Neural crest cell (in vitro differentiated cells): Measurements from ENCODE around the gene BOLL. TPM values are rescaled to one million over a fixed set of nuclear protein-coding genes. Genes with fewer than 3 reads are reported as not detected.
"Not testable (repeated sequence)": the region's sequence is repeated elsewhere in the genome, so short reads cannot be mapped to it uniquely, and the experiment has no call there.

Experiments
- DNase-seq: peaks from one replicate; pipeline ENCODE4 v3.0.0; 2021; ENCODE audit warnings: low read depth, mixed read lengths, low spot score
- H3K27ac Mint-ChIP-seq: one replicate; pipeline ENCODE4 v1.8.0; 2021; ENCODE audit warnings: mild to moderate bottlenecking, mixed read lengths; ENCODE audit not compliant: unreplicated experiment
- H3K27me3 Mint-ChIP-seq: 2 replicates; pipeline ENCODE4 v1.8.0; 2021; ENCODE audit warnings: low read depth, mild to moderate bottlenecking, mixed read lengths
- H3K36me3 Mint-ChIP-seq: 2 replicates; pipeline ENCODE4 v1.8.0; 2021; ENCODE audit warnings: low read depth, mild to moderate bottlenecking, mixed read lengths
- H3K4me1 Mint-ChIP-seq: 2 replicates; pipeline ENCODE4 v1.8.0; 2021; ENCODE audit warnings: mixed read lengths
- H3K4me3 Mint-ChIP-seq: one replicate; pipeline ENCODE4 v1.8.0; 2021; ENCODE audit warnings: mild to moderate bottlenecking, mixed read lengths
- H3K9me3 Mint-ChIP-seq: 2 replicates; pipeline ENCODE4 v1.8.0; 2021; ENCODE audit warnings: mixed read lengths
- total RNA-seq: library from RNA; stranded (reverse); gene quantifications from 2 replicates; pipeline ENCODE4 v1.2.1, GENCODE V29; 2021
- TF ChIP-seq, protein P1 (sequence below): fragments of 200-600 bp; sonication (generic); conservative IDR thresholded peaks from 2 replicates; pipeline ENCODE4 v1.5.0; 2021; ENCODE audit warnings: antibody characterized with exemption, mild to moderate bottlenecking

Gene BOLL
- total RNA-seq, 1 donor from 2014 or later: not detected

DNA sequence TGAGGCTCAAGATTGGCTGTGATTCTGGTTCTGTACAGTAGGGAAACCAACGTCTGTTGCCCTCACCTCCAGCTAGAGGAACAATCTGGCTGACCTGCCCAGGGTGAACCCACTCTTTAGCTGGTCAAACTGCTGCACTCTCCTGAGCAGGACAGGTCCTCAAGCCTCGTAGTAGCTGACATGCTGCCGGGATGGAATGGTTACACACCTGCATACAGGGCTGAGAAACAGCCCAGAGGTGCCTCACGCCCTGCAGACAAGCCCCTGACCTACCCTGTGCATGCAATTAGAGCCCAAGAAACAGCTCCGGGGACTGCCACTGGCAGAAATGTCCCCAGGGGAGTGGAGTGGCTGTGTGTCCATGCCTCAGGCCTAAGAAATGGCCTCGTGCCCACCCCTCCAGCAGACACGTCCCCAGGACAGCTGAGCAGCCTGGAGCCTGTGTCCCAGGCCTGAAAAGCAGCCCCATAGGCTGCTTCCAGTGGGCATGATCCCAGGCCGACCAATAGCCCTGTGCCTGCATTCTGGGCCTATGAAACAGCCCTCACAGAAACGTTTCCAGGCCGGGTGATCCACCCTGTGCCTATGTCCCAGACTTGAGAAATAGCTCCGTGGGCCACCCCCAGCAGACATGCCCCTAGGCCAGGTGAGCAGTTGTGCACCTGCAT lies 25.4 kb downstream of the BOLL start:
- DNase-seq: no peak
- Mint-ChIP-seq H3K4me1 (no peaks in the 10 kb centered on the region), H3K9me3 (peaks cover 18% of the 10 kb centered on the region), H3K27ac (no peak overlapping the region), H3K36me3 (no peaks in the 10 kb centered on the region), H3K4me3 (no peak overlapping the region), H3K27me3 (no peaks in the 10 kb centered on the region)
- TF ChIP-seq, protein P1, sequence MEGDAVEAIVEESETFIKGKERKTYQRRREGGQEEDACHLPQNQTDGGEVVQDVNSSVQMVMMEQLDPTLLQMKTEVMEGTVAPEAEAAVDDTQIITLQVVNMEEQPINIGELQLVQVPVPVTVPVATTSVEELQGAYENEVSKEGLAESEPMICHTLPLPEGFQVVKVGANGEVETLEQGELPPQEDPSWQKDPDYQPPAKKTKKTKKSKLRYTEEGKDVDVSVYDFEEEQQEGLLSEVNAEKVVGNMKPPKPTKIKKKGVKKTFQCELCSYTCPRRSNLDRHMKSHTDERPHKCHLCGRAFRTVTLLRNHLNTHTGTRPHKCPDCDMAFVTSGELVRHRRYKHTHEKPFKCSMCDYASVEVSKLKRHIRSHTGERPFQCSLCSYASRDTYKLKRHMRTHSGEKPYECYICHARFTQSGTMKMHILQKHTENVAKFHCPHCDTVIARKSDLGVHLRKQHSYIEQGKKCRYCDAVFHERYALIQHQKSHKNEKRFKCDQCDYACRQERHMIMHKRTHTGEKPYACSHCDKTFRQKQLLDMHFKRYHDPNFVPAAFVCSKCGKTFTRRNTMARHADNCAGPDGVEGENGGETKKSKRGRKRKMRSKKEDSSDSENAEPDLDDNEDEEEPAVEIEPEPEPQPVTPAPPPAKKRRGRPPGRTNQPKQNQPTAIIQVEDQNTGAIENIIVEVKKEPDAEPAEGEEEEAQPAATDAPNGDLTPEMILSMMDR: no peak

GRCh38 chr2:197759013-197759412 lies 26.1 kb downstream of the BOLL start:
- TF ChIP-seq, protein P1: no peak
- H3K36me3 Mint-ChIP-seq: no peaks in the 10 kb centered on the region
- no peaks in the 10 kb centered on the region for H3K27me3 Mint-ChIP-seq
- H3K27ac Mint-ChIP-seq: no peak overlapping the region
- H3K4me1 Mint-ChIP-seq: no peaks in the 10 kb centered on the region
- no peak for DNase-seq
- no peak overlapping the region for H3K4me3 Mint-ChIP-seq
- peaks cover 20% of the 10 kb centered on the region for H3K9me3 Mint-ChIP-seq

DNA sequence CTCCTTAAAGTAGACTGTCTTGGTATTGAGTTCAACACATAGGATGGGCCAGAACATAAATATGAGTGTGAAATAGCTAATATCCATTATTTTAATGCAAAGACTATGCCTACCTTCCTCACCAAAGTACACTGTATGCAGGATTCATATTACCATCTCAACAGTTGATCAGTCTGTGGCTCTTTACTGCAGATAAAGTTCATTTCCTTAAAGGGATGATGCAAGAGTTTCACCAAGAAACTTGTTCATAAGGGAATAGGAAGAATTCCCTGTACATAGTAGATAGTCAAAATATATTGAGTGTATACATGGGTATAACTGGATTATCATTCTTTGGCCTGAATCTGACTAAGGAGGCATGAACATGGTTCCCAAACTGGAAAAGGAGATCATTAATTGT lies 44.9 kb downstream of the BOLL start:
- Mint-ChIP-seq H3K4me1 (no peaks in the 10 kb centered on the region), H3K27ac (no peak overlapping the region), H3K36me3 (no peaks in the 10 kb centered on the region), H3K4me3 (no peak overlapping the region), H3K27me3 (no peaks in the 10 kb centered on the region), H3K9me3 (peaks cover 3% of the 10 kb centered on the region)
- TF ChIP-seq, protein P1: no peak
- DNase-seq: no peak

DNA sequence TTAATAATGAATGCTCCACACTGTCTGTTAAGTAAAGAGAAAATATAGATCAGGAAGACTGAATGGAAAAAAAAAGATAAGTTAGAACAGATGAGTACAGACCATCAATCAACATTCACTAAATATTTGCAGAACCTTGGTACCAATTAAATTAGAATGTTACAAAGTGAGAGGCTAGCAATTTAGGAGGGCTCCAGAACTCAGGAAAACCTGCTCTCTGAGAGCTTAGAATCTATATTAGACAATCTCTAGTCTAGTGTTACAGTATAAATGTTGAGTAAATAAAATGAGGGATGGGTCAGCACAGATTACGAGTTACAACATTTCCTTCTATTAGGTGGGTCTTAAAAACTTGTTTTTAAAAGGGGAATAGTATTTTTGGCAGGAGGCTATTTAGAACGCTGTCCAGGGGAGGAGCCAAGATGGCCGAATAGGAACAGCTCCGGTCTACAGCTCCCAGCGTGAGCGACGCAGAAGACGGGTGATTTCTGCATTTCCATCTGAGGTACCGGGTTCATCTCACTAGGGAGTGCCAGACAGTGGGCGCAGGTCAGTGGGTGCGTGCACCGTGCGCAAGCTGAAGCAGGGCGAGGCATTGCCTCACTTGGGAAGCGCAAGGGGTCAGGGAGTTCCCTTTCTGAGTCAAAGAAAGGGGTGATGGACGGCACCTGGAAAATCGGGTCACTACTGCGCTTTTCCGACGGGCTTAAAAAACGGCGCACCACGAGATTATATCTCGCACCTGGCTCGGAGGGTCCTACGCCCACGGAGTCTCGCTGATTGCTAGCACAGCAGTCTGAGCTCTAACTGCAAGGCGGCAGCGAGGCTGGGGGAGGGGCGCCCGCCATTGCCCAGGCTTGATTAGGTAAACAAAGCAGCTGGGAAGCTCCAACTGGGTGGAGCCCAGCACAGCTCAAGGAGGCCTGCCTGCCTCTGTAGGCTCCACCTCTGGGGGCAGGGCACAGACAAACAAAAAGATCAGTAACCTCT lies 56.3 kb downstream of the BOLL start:
- not testable (repeated sequence) for H3K9me3 Mint-ChIP-seq, H3K36me3 Mint-ChIP-seq, H3K27ac Mint-ChIP-seq, H3K4me3 Mint-ChIP-seq, DNase-seq, H3K27me3 Mint-ChIP-seq, H3K4me1 Mint-ChIP-seq

DNA sequence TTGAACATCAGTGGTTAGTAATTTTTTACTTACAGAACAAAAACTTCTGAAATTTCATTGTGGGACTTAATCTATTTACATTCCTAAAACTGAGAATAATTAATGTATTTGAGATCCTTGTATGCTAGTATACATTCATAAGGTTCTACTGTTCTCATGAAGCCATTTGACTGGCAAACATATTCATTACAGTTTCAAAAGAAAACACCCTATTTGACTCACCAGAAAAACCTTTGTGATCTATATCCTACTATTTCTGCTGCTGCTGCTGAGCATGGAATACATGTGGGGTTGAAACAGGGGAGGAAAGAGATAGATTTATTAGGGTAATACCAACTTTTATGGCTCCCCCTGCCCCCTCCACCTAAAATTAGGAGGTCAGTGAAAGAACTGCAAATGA lies 58.1 kb downstream of the BOLL start:
- no peak for DNase-seq
- Mint-ChIP-seq H3K9me3 (peaks cover 3% of the 10 kb centered on the region), H3K27ac (no peak overlapping the region), H3K36me3 (peaks cover 6% of the 10 kb centered on the region), H3K4me3 (no peak overlapping the region), H3K27me3 (no peaks in the 10 kb centered on the region), H3K4me1 (no peaks in the 10 kb centered on the region)
- TF ChIP-seq, protein P1: no peak

GRCh38 chr2:197717863-197718262 lies 67.3 kb downstream of the BOLL start:
- DNase-seq: no peak
- TF ChIP-seq, protein P1: no peak
- no peak overlapping the region for H3K4me3 Mint-ChIP-seq
- H3K4me1 Mint-ChIP-seq: peaks cover 4% of the 10 kb centered on the region
- H3K27ac Mint-ChIP-seq: no peak overlapping the region
- H3K36me3 Mint-ChIP-seq: no peaks in the 10 kb centered on the region
- H3K9me3 Mint-ChIP-seq: no peaks in the 10 kb centered on the region
- no peaks in the 10 kb centered on the region for H3K27me3 Mint-ChIP-seq
